ENCODE measurements around the gene TECTA. TPM values are rescaled to one million over a fixed set of nuclear protein-coding genes. Genes with fewer than 3 reads are reported as not detected.

TECTA gene
- polyA plus RNA-seq, 1 donor from 2014 or later, result not detected

GRCh38 chr11:121129362-121130340, 28.6 kb downstream of the TECTA start:
- peaks cover 14% of the 10 kb centered on the region for H3K27me3 Mint-ChIP-seq
- no peaks in the 10 kb centered on the region for H3K9me3 Mint-ChIP-seq
- peaks cover 0 to 1% (median 0%) of the 10 kb centered on the region in 3 donors for H3K4me1 Mint-ChIP-seq
- H3K27ac Mint-ChIP-seq, result no peak overlapping the region
- no peak overlapping the region for H3K4me3 Mint-ChIP-seq
- no peaks in the 10 kb centered on the region for H3K36me3 Mint-ChIP-seq

GRCh38 chr11:121131656-121132055, 30.6 kb downstream of the TECTA start:
- peaks cover 0 to 1% (median 0%) of the 10 kb centered on the region in 3 donors for H3K4me1 Mint-ChIP-seq
- no peaks in the 10 kb centered on the region for H3K9me3 Mint-ChIP-seq
- peaks cover 9% of the 10 kb centered on the region for H3K27me3 Mint-ChIP-seq
- H3K4me3 Mint-ChIP-seq, result no peak overlapping the region
- H3K27ac Mint-ChIP-seq, result no peak overlapping the region
- H3K36me3 Mint-ChIP-seq, result no peaks in the 10 kb centered on the region

- Mint-ChIP-seq H3K4me1 (peaks cover 0 to 1% (median 0%) of the 10 kb centered on the region in 3 donors), H3K36me3 (no peaks in the 10 kb centered on the region), H3K27ac (no peak overlapping the region), H3K9me3 (no peaks in the 10 kb centered on the region), H3K27me3 (peaks cover 9% of the 10 kb centered on the region), H3K4me3 (no peak overlapping the region)
These were observed 31.4 kb downstream of the TECTA start for GRCh38 chr11:121132211-121132976.

- Mint-ChIP-seq H3K4me1 (peaks cover 0 to 1% (median 0%) of the 10 kb centered on the region in 3 donors), H3K9me3 (no peaks in the 10 kb centered on the region), H3K36me3 (no peaks in the 10 kb centered on the region), H3K27me3 (peaks cover 7% of the 10 kb centered on the region), H3K4me3 (no peak overlapping the region), H3K27ac (no peak overlapping the region)
These were observed 33.8 kb downstream of the TECTA start for GRCh38 chr11:121134741-121135312.

GRCh38 chr11:121137005-121137404, 36.0 kb downstream of the TECTA start:
- Mint-ChIP-seq H3K27me3 (peaks cover 6% of the 10 kb centered on the region), H3K4me3 (no peak overlapping the region), H3K36me3 (no peaks in the 10 kb centered on the region), H3K27ac (no peak overlapping the region), H3K9me3 (no peaks in the 10 kb centered on the region), H3K4me1 (no peaks in the 10 kb centered on the region)

GRCh38 chr11:121138259-121138658, 37.2 kb downstream of the TECTA start:
- Mint-ChIP-seq H3K36me3 (no peaks in the 10 kb centered on the region), H3K4me3 (no peak overlapping the region), H3K27ac (no peak overlapping the region), H3K4me1 (no peaks in the 10 kb centered on the region), H3K9me3 (no peaks in the 10 kb centered on the region), H3K27me3 (peaks cover 6% of the 10 kb centered on the region)

- H3K27ac Mint-ChIP-seq, result no peak overlapping the region
- peaks cover 1% of the 10 kb centered on the region for H3K27me3 Mint-ChIP-seq
- H3K9me3 Mint-ChIP-seq, result no peaks in the 10 kb centered on the region
- no peak overlapping the region for H3K4me3 Mint-ChIP-seq
- no peaks in the 10 kb centered on the region for H3K36me3 Mint-ChIP-seq
- no peaks in the 10 kb centered on the region for H3K4me1 Mint-ChIP-seq
These were observed 39.3 kb downstream of the TECTA start for GRCh38 chr11:121140369-121140768.

- no peak overlapping the region for H3K4me3 Mint-ChIP-seq
- no peak overlapping the region for H3K27ac Mint-ChIP-seq
- H3K4me1 Mint-ChIP-seq, result no peaks in the 10 kb centered on the region
- H3K27me3 Mint-ChIP-seq, result peaks cover 2% of the 10 kb centered on the region
- H3K36me3 Mint-ChIP-seq, result no peaks in the 10 kb centered on the region
- H3K9me3 Mint-ChIP-seq, result no peaks in the 10 kb centered on the region
These were observed 40.0 kb downstream of the TECTA start for GRCh38 chr11:121141066-121141465.

- H3K4me3 Mint-ChIP-seq, result no peak overlapping the region
- H3K36me3 Mint-ChIP-seq, result no peaks in the 10 kb centered on the region
- no peaks in the 10 kb centered on the region for H3K4me1 Mint-ChIP-seq
- no peak overlapping the region for H3K27ac Mint-ChIP-seq
- H3K27me3 Mint-ChIP-seq, result peaks cover 3% of the 10 kb centered on the region
- H3K9me3 Mint-ChIP-seq, result no peaks in the 10 kb centered on the region
These were observed 42.9 kb downstream of the TECTA start for GRCh38 chr11:121143921-121144320.

GRCh38 chr11:121144723-121145122, 43.7 kb downstream of the TECTA start:
- H3K36me3 Mint-ChIP-seq, result no peaks in the 10 kb centered on the region
- peaks cover 3% of the 10 kb centered on the region for H3K27me3 Mint-ChIP-seq
- H3K4me3 Mint-ChIP-seq, result no peak overlapping the region
- no peaks in the 10 kb centered on the region for H3K9me3 Mint-ChIP-seq
- H3K4me1 Mint-ChIP-seq, result no peaks in the 10 kb centered on the region
- no peak overlapping the region for H3K27ac Mint-ChIP-seq

GRCh38 chr11:121145826-121146225, 44.8 kb downstream of the TECTA start:
- Mint-ChIP-seq H3K36me3 (no peaks in the 10 kb centered on the region), H3K27ac (no peak overlapping the region), H3K9me3 (no peaks in the 10 kb centered on the region), H3K27me3 (peaks cover 2% of the 10 kb centered on the region), H3K4me1 (no peaks in the 10 kb centered on the region), H3K4me3 (no peak overlapping the region)

GRCh38 chr11:121149116-121149515, 48.1 kb downstream of the TECTA start:
- Mint-ChIP-seq H3K4me1 (no peaks in the 10 kb centered on the region), H3K36me3 (no peaks in the 10 kb centered on the region), H3K4me3 (no peak overlapping the region), H3K27me3 (peaks cover 2% of the 10 kb centered on the region), H3K9me3 (no peaks in the 10 kb centered on the region), H3K27ac (no peak overlapping the region)

- H3K36me3 Mint-ChIP-seq, result no peaks in the 10 kb centered on the region
- no peaks in the 10 kb centered on the region for H3K9me3 Mint-ChIP-seq
- H3K4me1 Mint-ChIP-seq, result no peaks in the 10 kb centered on the region
- no peak overlapping the region for H3K4me3 Mint-ChIP-seq
- no peak overlapping the region for H3K27ac Mint-ChIP-seq
- H3K27me3 Mint-ChIP-seq, result peaks cover 3% of the 10 kb centered on the region
These were observed 50.2 kb downstream of the TECTA start for GRCh38 chr11:121151207-121151688.

- Mint-ChIP-seq H3K4me1 (no peaks in the 10 kb centered on the region), H3K4me3 (no peak overlapping the region), H3K27ac (no peak overlapping the region), H3K9me3 (no peaks in the 10 kb centered on the region), H3K27me3 (peaks cover 3% of the 10 kb centered on the region), H3K36me3 (no peaks in the 10 kb centered on the region)
These were observed 51.7 kb downstream of the TECTA start for GRCh38 chr11:121152764-121153163.

- Mint-ChIP-seq H3K27me3 (peaks cover 3% of the 10 kb centered on the region), H3K4me1 (no peaks in the 10 kb centered on the region), H3K4me3 (no peak overlapping the region), H3K27ac (no peak overlapping the region), H3K36me3 (no peaks in the 10 kb centered on the region), H3K9me3 (no peaks in the 10 kb centered on the region)
These were observed 52.4 kb downstream of the TECTA start for GRCh38 chr11:121153472-121153871.

Measured in IgD-negative memory B cell (primary cell).